Tibial artery (tissue), 4 donors: ENCODE measurements around the gene MEIS1.

Experiments
- DNase-seq, 2 donors: peaks; one replicate each; pipeline ENCODE4 v3.0.0-alpha.2; 2019
- H3K27ac ChIP-seq, 2 donors: fragments of 200-600 bp; sonication (generic) in 1 of 2; 1 replicate in 1 of 2; 2 replicates in 1 of 2; pipeline ENCODE4 v1.5.1; 2018 to 2019; ENCODE audit warnings: mild to moderate bottlenecking in 1 of 2
- H3K27me3 ChIP-seq, 2 donors: fragments of 200-600 bp; sonication (generic) in 1 of 2; one replicate each; pipeline versions ENCODE4 v1.5.1 to v1.6.0; 2016 to 2019
- H3K36me3 ChIP-seq, 3 donors: fragments of 200-600 bp; sonication (generic) in 2 of 3; one replicate each; pipeline ENCODE4 v1.5.1; 2016 to 2019; ENCODE audit warnings: mild to moderate bottlenecking in 2 of 3
- H3K4me1 ChIP-seq, 4 donors: fragments of 200-600 bp; sonication (generic) in 2 of 4; 1 replicate in 3 of 4; 2 replicates in 1 of 4; pipeline ENCODE4 v1.5.1; 2016 to 2019
- H3K4me3 ChIP-seq, 2 donors: fragments of 200-600 bp; sonication (generic) in 1 of 2; 1 replicate in 1 of 2; 2 replicates in 1 of 2; pipeline ENCODE4 v1.5.1; 2018 to 2019; ENCODE audit warnings: mild to moderate bottlenecking in 2 of 2
- H3K9me3 ChIP-seq, 3 donors: fragments of 200-600 bp; sonication (generic) in 1 of 3; one replicate each; pipeline ENCODE4 v1.5.1; 2016 to 2019
- intact Hi-C: fragments of 100-400 bp; cut with DNase I; formaldehyde crosslinking; loops from one replicate; pipeline ENCODE4 v1.15.0; 2023; ENCODE audit warnings: low total_unique reads
- TF ChIP-seq, protein P1 (sequence below), 2 experiments: fragments of 200-600 bp in 1 of 2; fragments of 450-650 bp in 1 of 2; IDR thresholded peaks; one replicate each; pipeline ENCODE4 v1.5.1; 2017 to 2019; ENCODE audit warnings: antibody characterized with exemption in 2 of 2, mild to moderate bottlenecking in 1 of 2, moderate library complexity in 1 of 2

Gene MEIS1

DNA sequence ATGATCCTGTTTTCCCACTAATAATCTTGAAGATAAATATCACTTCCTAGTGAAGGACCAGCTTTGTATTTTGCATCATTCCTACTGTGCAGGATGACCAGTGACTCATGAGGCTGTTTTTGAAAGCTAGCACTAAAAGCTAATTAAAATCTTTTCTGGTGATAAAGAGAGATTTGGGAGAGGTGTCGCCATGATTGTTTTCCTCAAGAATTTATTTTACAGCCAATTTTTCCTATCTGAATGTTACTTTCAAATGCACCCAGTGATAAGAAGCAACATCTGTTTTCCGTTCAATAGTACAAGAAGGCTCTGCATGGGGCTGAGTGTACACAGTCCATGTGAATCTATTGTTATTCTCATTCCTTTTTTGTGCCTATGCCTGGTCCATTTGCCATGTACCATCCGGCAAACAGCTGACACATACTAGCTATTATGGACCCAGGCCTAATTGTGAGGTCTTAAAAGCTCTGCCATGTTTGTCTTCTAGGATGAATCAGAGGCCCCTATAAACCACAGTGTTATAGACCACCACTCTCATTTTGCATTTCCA lies 28.4 kb downstream of the MEIS1 start:
- H3K27me3 ChIP-seq, result no peaks in the 10 kb centered on the region
- intact Hi-C loops, result no loop called here
- H3K4me1 ChIP-seq, result peaks cover 0 to 29% (median 12%) of the 10 kb centered on the region in 4 donors
- no peaks in the 10 kb centered on the region for H3K9me3 ChIP-seq
- no peaks in the 10 kb centered on the region for H3K36me3 ChIP-seq
- H3K4me3 ChIP-seq, result no peak overlapping the region
- TF ChIP-seq, protein P1, sequence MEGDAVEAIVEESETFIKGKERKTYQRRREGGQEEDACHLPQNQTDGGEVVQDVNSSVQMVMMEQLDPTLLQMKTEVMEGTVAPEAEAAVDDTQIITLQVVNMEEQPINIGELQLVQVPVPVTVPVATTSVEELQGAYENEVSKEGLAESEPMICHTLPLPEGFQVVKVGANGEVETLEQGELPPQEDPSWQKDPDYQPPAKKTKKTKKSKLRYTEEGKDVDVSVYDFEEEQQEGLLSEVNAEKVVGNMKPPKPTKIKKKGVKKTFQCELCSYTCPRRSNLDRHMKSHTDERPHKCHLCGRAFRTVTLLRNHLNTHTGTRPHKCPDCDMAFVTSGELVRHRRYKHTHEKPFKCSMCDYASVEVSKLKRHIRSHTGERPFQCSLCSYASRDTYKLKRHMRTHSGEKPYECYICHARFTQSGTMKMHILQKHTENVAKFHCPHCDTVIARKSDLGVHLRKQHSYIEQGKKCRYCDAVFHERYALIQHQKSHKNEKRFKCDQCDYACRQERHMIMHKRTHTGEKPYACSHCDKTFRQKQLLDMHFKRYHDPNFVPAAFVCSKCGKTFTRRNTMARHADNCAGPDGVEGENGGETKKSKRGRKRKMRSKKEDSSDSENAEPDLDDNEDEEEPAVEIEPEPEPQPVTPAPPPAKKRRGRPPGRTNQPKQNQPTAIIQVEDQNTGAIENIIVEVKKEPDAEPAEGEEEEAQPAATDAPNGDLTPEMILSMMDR (IDR thresholded peaks at IDR 0.05), result no peak
- DNase-seq, result no peak
- H3K27ac ChIP-seq, result no peak overlapping the region

DNA sequence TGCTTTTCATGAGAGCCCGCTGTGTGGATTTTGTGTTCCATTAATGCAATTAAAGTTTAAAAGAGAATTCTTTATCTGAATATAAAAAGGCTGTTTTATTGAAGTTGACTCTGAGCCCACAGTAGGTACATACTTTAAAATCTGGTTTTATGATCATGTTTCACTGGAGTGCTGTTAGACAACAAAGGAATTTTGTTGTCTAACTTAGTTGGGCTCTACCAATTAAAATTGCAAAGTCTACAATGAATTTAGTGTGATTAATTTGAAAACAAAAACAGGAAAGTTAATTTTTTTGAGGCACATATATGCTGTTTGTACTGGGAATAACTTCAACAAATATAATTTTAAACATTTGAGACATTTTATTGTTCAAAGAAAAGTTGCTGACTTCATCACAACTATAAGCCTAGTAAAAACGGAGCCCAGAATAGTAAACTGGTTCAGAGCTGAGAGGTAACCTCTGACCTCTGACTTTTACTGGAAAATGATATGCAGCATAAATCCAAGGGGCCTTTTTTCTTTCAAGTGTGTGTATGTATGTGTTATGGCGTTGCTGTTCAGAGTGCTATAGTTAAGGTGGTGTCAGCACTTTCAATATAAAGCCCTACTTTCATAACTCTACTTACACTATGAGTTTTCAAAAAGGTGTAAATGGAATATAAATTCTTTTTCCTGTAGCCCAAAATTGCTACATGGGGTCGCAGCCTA lies 30.2 kb downstream of the MEIS1 start:
- no peak for DNase-seq
- Histone ChIP-seq H3K27ac (no peak overlapping the region), H3K36me3 (no peaks in the 10 kb centered on the region), H3K4me1 (peaks cover 0 to 29% (median 14%) of the 10 kb centered on the region in 4 donors), H3K27me3 (no peaks in the 10 kb centered on the region), H3K4me3 (no peak overlapping the region), H3K9me3 (no peaks in the 10 kb centered on the region)
- intact Hi-C loops, result no loop called here
- TF ChIP-seq, protein P1 (IDR thresholded peaks at IDR 0.05), result no peak

DNA sequence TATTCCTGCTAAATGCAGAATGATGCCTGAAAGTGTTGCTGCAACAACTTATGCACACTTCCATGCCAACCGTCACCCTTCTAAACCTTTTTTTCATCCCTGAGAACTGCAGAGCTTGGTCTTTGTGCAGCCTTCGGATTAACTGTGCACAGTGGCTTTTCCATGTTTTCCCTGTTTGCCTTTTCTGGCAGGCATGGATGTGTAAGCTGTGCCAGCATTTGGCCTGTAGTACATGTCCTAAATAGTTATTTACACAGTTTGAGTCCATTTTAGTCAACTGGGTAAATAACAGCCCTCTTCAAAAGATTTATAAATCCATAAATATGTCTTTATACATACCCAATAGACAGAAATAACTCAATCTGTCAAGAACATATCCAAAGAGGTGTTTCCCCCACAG lies 31.5 kb downstream of the MEIS1 start:
- no peak for DNase-seq
- peaks cover 0 to 29% (median 14%) of the 10 kb centered on the region in 4 donors for H3K4me1 ChIP-seq
- intact Hi-C loops, result no loop called here
- TF ChIP-seq, protein P1 (IDR thresholded peaks at IDR 0.05), result no peak
- H3K27ac ChIP-seq, result no peak overlapping the region
- no peak overlapping the region for H3K4me3 ChIP-seq
- H3K9me3 ChIP-seq, result no peaks in the 10 kb centered on the region
- H3K36me3 ChIP-seq, result no peaks in the 10 kb centered on the region
- no peaks in the 10 kb centered on the region for H3K27me3 ChIP-seq

DNA sequence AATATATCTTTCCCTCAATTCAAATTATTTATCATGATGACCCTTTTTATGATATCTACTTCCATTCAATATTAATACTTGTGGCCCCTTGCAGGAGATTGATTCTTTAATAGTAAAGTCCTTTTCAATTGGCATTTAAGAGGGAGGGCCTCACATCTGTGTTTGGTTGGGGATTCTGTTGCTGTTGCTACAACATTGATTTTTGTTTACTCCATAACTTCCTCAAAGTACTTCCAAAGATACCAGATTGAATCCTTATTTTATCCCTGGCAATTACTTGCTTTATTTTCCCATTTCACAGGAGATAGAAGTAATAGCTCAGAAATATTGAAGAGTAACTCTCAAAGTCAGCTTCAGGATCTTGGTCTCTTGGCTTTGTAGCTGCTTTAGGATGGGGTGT lies 32.8 kb downstream of the MEIS1 start:
- peaks cover 0 to 29% (median 12%) of the 10 kb centered on the region in 4 donors for H3K4me1 ChIP-seq
- no peaks in the 10 kb centered on the region for H3K9me3 ChIP-seq
- DNase-seq, result no peak
- H3K36me3 ChIP-seq, result peaks cover 0 to 4% (median 0%) of the 10 kb centered on the region in 3 donors
- H3K4me3 ChIP-seq, result no peak overlapping the region
- intact Hi-C loops, result no loop called here
- TF ChIP-seq, protein P1 (IDR thresholded peaks at IDR 0.05), result no peak
- no peaks in the 10 kb centered on the region for H3K27me3 ChIP-seq
- H3K27ac ChIP-seq, result no peak overlapping the region

DNA sequence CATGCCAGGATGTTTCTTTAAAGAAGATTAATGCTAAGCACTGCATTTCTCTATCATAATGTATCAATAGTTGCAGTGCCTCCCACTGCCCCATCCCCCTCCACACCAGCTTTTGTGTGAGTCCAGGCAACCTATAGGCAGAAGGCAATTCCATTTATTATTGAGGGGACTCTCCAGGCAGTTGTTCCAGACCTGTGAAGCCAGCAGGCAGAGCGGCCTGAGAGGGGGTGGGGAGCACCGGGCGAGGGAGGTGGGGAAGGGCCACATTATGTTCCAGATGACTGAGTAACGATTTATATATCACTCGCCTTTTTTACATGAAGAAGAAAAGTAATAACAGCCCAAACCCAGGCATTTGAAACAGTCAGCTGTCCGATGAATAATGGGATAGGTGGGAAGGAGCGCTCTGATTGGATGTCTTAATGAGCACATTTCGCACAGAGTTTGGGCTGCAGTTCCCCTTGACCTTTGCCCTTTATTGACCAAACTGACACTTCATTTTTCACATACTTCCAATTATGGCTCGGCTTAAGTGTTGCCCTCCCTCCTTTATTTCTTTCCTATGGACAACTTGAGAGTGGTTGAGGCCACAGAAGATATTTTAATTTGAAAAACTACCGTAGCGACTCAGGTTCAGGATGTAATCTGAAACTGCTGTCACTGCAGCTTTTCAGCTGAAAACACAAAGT lies 34.4 kb downstream of the MEIS1 start:
- no peaks in the 10 kb centered on the region for H3K9me3 ChIP-seq
- intact Hi-C loops, result no loop called here
- DNase-seq, result no peak
- no peak overlapping the region for H3K4me3 ChIP-seq
- H3K4me1 ChIP-seq, result peaks cover 0 to 20% (median 7%) of the 10 kb centered on the region in 4 donors
- no peak overlapping the region for H3K27ac ChIP-seq
- peaks cover 0 to 5% (median 4%) of the 10 kb centered on the region in 3 donors for H3K36me3 ChIP-seq
- H3K27me3 ChIP-seq, result no peaks in the 10 kb centered on the region
- TF ChIP-seq, protein P1 (IDR thresholded peaks at IDR 0.05), result no peak
